ENCODE data around the gene MSX1.

MSX1 gene

GRCh38 chr4:4869731-4870571 is 10.5 kb downstream of the MSX1 start:
- DNase-seq (ENCODE audit: low read depth, low spot score), result no peak

- DNase-seq (ENCODE audit: low read depth, low spot score), result no peak
Measured at GRCh38 chr4:4870576-4871241, 11.2 kb downstream of the MSX1 start.

GRCh38 chr4:4871242-4871572 is 11.7 kb downstream of the MSX1 start:
- DNase-seq (ENCODE audit: low read depth, low spot score), result no peak

GRCh38 chr4:4871573-4872313 is 12.3 kb downstream of the MSX1 start:
- no peak for DNase-seq (ENCODE audit: low read depth, low spot score)

- no peak for DNase-seq (ENCODE audit: low read depth, low spot score)
Measured at GRCh38 chr4:4872314-4872903, 12.9 kb downstream of the MSX1 start.

GRCh38 chr4:4873203-4873602 is 13.7 kb downstream of the MSX1 start:
- no peak for DNase-seq (ENCODE audit: low read depth, low spot score)

GRCh38 chr4:4874254-4874653 is 14.8 kb downstream of the MSX1 start:
- DNase-seq (ENCODE audit: low read depth, low spot score), result no peak

- no peak for DNase-seq (ENCODE audit: low read depth, low spot score)
Measured at GRCh38 chr4:4875147-4875546, 15.7 kb downstream of the MSX1 start.

GRCh38 chr4:4875611-4876010 is 16.1 kb downstream of the MSX1 start:
- DNase-seq (ENCODE audit: low read depth, low spot score), result no peak

- no peak for DNase-seq (ENCODE audit: low read depth, low spot score)
Measured at GRCh38 chr4:4876945-4877661, 17.6 kb downstream of the MSX1 start.

GRCh38 chr4:4880492-4880891 is 21.0 kb downstream of the MSX1 start:
- no peak for DNase-seq (ENCODE audit: low read depth, low spot score)

GRCh38 chr4:4881432-4881831 is 22.0 kb downstream of the MSX1 start:
- DNase-seq (ENCODE audit: low read depth, low spot score), result no peak

- DNase-seq (ENCODE audit: low read depth, low spot score), result no peak
Measured at GRCh38 chr4:4884611-4885010, 25.1 kb downstream of the MSX1 start.

GRCh38 chr4:4887426-4887825 is 28.0 kb downstream of the MSX1 start:
- DNase-seq (ENCODE audit: low read depth, low spot score), result no peak

GRCh38 chr4:4888695-4889094 is 29.2 kb downstream of the MSX1 start:
- DNase-seq (ENCODE audit: low read depth, low spot score), result no peak

- DNase-seq (ENCODE audit: low read depth, low spot score), result no peak
Measured at GRCh38 chr4:4889781-4890180, 30.3 kb downstream of the MSX1 start.

GRCh38 chr4:4890574-4891255 is 31.2 kb downstream of the MSX1 start:
- DNase-seq (ENCODE audit: low read depth, low spot score), result no peak

GRCh38 chr4:4893721-4894120 is 34.3 kb downstream of the MSX1 start:
- DNase-seq (ENCODE audit: low read depth, low spot score), result no peak

- no peak for DNase-seq (ENCODE audit: low read depth, low spot score)
Measured at GRCh38 chr4:4899202-4899925, 39.9 kb downstream of the MSX1 start.

- DNase-seq (ENCODE audit: low read depth, low spot score), result no peak
Measured at GRCh38 chr4:4901877-4902276, 42.4 kb downstream of the MSX1 start.

All from iPS DF 19.7 (cell line).